ENCODE data around the gene COL6A3.

Gene COL6A3

GRCh38 chr2:237296756-237297155 lies 117.2 kb downstream of the COL6A3 start:
- DNase-seq: no peak
- no peak for ATAC-seq

GRCh38 chr2:237295889-237296480 lies 118.0 kb downstream of the COL6A3 start:
- no peak for ATAC-seq
- no peak for DNase-seq

- DNase-seq (no peak), ATAC-seq (no peak)
Measured at GRCh38 chr2:237294460-237294859, 119.5 kb downstream of the COL6A3 start.

- no peak for DNase-seq
- ATAC-seq: no peak
Measured at GRCh38 chr2:237293978-237294377, 120.0 kb downstream of the COL6A3 start.

DNA sequence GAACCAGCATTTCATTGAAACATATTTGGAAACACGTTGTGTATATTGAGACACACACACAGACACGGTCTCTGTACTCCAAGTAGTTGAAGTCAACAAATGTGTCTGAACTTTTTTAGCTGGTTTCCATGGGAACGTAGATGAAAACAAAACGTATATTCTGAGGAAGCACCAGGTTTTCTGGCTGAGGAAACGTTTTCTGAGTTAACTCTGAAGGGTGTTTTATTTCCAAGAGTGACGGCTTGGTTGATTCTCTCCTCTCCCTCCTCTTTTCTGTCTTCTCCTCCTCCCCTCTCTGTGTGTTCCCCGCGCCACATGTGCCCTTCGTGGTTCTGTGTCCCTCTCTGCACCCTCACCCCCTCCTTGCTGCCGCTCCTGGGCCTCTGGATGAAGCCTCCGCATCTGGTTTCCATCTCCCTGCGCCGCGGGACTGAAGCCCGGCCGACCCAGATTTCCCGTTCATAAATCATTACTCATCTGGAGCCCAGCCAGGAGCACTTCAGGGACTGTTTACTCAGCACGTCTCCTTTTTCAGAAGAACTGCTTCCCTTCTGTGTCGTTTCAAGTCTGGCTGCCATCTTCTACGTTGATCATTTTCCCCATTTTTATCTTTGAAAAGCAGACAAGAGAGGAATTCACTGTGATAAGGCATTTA lies 122.7 kb downstream of the COL6A3 start:
- DNase-seq: peak; percentile 33
- ATAC-seq: peak; percentile 68

DNA sequence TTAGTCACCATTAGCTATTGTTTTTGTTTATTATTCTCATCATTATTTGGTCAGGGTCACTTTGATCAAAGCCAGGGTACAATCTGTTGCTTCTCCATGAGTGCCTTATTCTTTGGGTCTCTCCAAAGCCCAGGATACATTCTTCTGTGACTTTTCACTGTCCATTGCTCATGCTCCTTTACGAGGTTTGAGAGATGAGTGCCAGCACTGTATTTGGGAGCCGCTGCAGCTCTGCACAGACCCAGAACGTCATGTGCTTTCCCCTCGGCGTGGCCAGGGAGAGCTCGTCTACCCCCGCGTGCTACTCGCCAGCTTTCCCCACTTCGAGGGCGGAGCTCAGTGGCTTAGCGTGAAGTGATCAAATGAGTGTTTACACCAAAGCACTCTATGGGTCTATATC lies 123.7 kb downstream of the COL6A3 start:
- DNase-seq (no peak), ATAC-seq (no peak)

- DNase-seq: no peak
- no peak for ATAC-seq
Measured at GRCh38 chr2:237289139-237289538, 124.8 kb downstream of the COL6A3 start.

- DNase-seq: no peak
- no peak for ATAC-seq
Measured at GRCh38 chr2:237287872-237288271, 126.1 kb downstream of the COL6A3 start.

DNA sequence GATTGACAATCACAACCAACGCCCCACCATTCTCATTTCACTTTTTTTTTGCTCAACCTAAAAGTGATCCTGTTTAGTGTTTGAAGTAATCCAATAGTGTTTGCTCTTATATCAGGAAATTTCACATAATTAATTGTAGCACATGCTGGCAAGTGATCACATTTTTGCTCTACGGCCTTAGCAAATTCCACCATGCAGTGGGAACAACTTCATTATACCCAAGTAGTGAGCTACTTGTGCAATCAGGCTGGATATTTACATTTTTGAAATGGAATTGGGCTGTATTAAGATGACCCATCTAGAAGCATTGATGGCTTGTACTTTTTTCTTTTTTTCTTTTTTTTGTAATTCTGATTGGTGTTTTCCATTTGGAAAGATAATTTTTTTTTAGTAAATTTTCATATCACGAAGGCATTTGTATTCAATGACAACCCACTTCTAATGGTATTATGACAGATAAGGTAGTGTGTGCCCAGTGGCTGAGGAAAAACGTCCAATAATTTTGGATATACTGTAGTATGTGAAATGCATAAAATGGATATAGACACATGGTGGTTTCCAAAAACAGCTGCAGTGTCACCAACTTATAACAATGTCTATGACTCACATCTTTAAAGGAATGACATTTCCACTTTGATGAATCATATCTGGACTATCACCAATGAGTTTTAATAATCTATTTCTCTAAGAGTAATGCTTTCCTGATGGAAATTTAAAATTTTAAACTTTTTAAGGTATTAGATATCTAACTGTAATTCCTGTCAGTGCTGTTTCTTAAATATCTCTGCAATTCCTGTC lies 130.6 kb downstream of the COL6A3 start:
- ATAC-seq (peak; percentile 28), DNase-seq (no peak)

DNA sequence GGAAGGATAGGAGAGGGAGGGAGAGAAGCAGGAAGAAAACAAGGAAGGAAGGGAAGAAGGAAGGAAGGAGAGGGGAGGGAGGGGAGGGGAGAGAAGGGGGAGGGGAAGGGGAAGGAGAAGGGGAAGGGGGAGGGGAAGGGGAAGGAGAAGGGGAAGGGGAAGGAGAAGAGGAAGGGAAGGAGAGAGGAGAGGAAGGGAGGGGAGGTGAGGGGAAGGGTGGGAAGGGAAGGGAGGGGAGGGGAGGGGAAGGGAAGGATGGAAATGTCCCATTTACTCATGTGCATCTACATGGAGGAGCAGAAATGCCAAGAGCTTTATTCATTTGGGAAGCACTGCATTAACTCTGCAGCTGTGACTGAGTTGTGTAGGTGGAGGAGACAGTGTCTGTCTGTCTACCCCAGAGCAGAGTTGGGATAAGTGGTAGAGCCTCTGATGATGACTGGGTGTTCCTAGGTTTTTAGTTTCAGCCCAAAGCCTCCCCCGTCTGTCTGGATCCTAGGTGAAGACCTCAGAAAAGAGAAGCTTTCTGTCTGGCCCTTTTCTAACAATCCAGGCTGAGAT lies 131.3 kb downstream of the COL6A3 start:
- ATAC-seq (no peak), DNase-seq (no peak)

GRCh38 chr2:237281836-237282306 lies 132.1 kb downstream of the COL6A3 start:
- ATAC-seq (no peak), DNase-seq (no peak)

- DNase-seq (no peak), ATAC-seq (no peak)
Measured at GRCh38 chr2:237280939-237281338, 133.0 kb downstream of the COL6A3 start.

GRCh38 chr2:237280229-237280628 lies 133.7 kb downstream of the COL6A3 start:
- ATAC-seq: no peak
- no peak for DNase-seq

DNA sequence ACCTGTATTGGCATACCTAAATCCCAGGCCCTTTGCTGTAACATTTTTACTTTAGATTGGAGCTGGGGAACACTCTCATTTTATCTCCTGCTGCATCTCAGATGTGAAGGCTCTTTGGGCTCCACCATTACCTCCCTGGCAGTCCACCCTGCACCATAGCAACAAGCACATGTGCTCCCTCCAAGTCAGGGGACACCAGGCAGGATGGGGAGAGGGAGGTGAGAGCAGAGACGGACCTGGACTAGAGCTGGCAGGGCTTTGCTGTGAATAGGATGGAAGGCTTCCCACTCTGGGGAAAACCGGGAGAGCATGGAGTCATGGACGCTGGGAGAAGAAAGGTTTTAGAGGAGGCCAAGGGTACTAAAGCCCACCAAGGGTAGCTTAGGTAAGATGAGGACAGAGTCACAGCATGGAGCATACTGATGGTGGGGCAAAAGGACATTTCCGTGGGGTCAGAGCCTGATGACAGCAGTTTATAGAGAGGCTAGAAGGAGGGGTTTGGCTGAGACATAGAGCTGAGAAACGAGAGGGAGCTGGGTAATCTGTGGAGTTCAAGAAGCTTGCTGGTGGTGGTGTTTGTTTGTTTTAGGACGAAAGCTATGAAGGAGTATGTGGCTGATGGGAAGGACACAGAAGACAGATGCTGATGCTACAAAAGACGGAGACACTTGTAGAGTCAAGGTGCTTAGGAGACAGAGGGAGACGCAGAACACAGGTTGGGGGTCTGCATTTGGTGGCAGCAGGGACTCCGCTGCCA lies 134.8 kb downstream of the COL6A3 start:
- DNase-seq (no peak), ATAC-seq (no peak)

DNA sequence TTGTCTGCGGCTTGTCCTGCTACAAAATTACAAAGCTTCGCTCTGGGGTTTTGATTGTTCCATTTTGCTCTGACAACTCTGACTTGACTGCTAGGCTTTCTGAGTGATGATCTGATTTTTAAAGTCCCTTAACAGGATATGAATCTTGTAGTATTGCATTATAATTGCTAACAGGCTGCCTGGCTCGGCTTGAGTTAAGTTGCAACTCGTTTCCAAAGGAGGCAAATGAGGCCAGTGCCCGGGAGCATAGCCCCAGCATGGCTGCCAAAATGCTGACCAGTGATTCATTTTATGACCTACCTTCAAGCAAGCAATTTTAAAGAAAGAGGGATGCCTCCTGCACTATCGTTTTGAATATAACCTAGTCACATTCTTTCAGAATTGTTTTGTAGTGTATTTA lies 135.4 kb downstream of the COL6A3 start:
- DNase-seq (no peak), ATAC-seq (no peak)

GRCh38 chr2:237276716-237277490 lies 137.1 kb downstream of the COL6A3 start:
- ATAC-seq (no peak), DNase-seq (no peak)

Data from stimulated activated naive CD8-positive, alpha-beta T cell treated with anti-CD3 and anti-CD28 coated beads, Interleukin-15, Interleukin-2, amounts not matched to agents 100 U/mL and 50 U/mL, for 24 hours (primary cell).